ENCODE results near the gene SAMSN1. TPM values are rescaled to one million over a fixed set of nuclear protein-coding genes. Genes with fewer than 3 reads are reported as not detected.

SAMSN1 gene
- total and polyA plus RNA-seq, 9 of the 15 experiments (the other 6 are each of a cell fraction or from before 2014, with no cell fraction given): 101 to 223 (median 159) TPM

- TF ChIP-seq, protein P1, sequence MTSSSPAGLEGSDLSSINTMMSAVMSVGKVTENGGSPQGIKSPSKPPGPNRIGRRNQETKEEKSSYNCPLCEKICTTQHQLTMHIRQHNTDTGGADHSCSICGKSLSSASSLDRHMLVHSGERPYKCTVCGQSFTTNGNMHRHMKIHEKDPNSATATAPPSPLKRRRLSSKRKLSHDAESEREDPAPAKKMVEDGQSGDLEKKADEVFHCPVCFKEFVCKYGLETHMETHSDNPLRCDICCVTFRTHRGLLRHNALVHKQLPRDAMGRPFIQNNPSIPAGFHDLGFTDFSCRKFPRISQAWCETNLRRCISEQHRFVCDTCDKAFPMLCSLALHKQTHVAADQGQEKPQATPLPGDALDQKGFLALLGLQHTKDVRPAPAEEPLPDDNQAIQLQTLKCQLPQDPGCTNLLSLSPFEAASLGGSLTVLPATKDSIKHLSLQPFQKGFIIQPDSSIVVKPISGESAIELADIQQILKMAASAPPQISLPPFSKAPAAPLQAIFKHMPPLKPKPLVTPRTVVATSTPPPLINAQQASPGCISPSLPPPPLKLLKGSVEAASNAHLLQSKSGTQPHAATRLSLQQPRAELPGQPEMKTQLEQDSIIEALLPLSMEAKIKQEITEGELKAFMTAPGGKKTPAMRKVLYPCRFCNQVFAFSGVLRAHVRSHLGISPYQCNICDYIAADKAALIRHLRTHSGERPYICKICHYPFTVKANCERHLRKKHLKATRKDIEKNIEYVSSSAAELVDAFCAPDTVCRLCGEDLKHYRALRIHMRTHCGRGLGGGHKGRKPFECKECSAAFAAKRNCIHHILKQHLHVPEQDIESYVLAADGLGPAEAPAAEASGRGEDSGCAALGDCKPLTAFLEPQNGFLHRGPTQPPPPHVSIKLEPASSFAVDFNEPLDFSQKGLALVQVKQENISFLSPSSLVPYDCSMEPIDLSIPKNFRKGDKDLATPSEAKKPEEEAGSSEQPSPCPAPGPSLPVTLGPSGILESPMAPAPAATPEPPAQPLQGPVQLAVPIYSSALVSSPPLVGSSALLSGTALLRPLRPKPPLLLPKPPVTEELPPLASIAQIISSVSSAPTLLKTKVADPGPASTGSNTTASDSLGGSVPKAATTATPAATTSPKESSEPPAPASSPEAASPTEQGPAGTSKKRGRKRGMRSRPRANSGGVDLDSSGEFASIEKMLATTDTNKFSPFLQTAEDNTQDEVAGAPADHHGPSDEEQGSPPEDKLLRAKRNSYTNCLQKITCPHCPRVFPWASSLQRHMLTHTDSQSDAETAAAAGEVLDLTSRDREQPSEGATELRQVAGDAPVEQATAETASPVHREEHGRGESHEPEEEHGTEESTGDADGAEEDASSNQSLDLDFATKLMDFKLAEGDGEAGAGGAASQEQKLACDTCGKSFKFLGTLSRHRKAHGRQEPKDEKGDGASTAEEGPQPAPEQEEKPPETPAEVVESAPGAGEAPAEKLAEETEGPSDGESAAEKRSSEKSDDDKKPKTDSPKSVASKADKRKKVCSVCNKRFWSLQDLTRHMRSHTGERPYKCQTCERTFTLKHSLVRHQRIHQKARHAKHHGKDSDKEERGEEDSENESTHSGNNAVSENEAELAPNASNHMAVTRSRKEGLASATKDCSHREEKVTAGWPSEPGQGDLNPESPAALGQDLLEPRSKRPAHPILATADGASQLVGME (CRISPR knock-in tag; IDR thresholded peaks at IDR 0.05): no peak
- TF ChIP-seq HEY1 (CRISPR knock-in tag; IDR thresholded peaks at IDR 0.05; ENCODE audit: borderline replicate concordance) (no peak), ZNF134 (CRISPR knock-in tag; conservative IDR thresholded peaks at IDR 0.05) (no peak), BRD4 (IDR thresholded peaks at IDR 0.05) (no peak), ZFX (CRISPR knock-in tag; IDR thresholded peaks at IDR 0.05) (no peak), NFE2L1 (tag; IDR thresholded peaks at IDR 0.05; ENCODE audit: borderline replicate concordance, low read depth) (no peak), ESRRA (IDR thresholded peaks at IDR 0.05; ENCODE audit: borderline replicate concordance, low read depth) (peak; percentile 93), MAFF (IDR thresholded peaks at IDR 0.05; ENCODE audit: low read length) (no peak), ZFP1 (CRISPR knock-in tag; IDR thresholded peaks at IDR 0.05) (no peak), SNRNP70 (optimal IDR thresholded peaks at IDR 0.05; ENCODE audit: low read depth, low read length) (no peak), CTBP1 (IDR thresholded peaks at IDR 0.05; ENCODE audit: borderline replicate concordance) (no peak), LARP7 (IDR thresholded peaks at IDR 0.05) (no peak), ESRRB (CRISPR knock-in tag; IDR thresholded peaks at IDR 0.05; ENCODE audit: borderline replicate concordance) (no peak), NFRKB (IDR thresholded peaks at IDR 0.05; ENCODE audit: low read depth) (no peak; the same call in 1 of the 2 replicates), NELFE (IDR thresholded peaks at IDR 0.05; ENCODE audit: insufficient read depth, insufficient read length) (no peak), FOSL1 (tag; conservative IDR thresholded peaks at IDR 0.05) (no peak), JUND (IDR thresholded peaks at IDR 0.05; ENCODE audit: borderline replicate concordance, low read depth, low read length) (peak; percentile 31; the same call in 1 of the 2 replicates), JUND (tag; IDR thresholded peaks at IDR 0.05; ENCODE audit: borderline replicate concordance, low read depth, low read length) (peak; percentile 28; the same call in 1 of the 3 replicates), DMBX1 (CRISPR knock-in tag; IDR thresholded peaks at IDR 0.05; ENCODE audit: borderline replicate concordance) (0 out of 2 replicates have a peak, but pooled peaks have one; percentile 23), TCF3 (CRISPR knock-in tag; IDR thresholded peaks at IDR 0.05) (peak; percentile 38; the same call in 1 of the 2 replicates), TAL1 (IDR thresholded peaks at IDR 0.05) (peak; percentile 31), ZNF384 (IDR thresholded peaks at IDR 0.05; ENCODE audit: low read depth, low read length) (no peak), KDM1A (IDR thresholded peaks at IDR 0.05) (0 out of 4 replicates have a peak, but pooled peaks of 1 of the 2 experiments have one; percentile 16), NCOA1 (IDR thresholded peaks at IDR 0.05; ENCODE audit: low read depth) (no peak), ZNF79 (CRISPR knock-in tag; IDR thresholded peaks at IDR 0.05; ENCODE audit: low read depth) (no peak), ATF1 (CRISPR knock-in tag; IDR thresholded peaks at IDR 0.05) (no peak), ATF1 (tag; IDR thresholded peaks at IDR 0.05) (no peak), ZNF431 (CRISPR knock-in tag; IDR thresholded peaks at IDR 0.05) (no peak)
These were observed 93.9 kb downstream of the SAMSN1 start (continued) for GRCh38 chr21:14452031-14452726.

Data from K562 (cell line).